Glomerular visceral epithelial cell (primary cell): ENCODE data around the gene HEATR5A.
"Not testable (repeated sequence)": the region's sequence is repeated elsewhere in the genome, so short reads cannot be mapped to it uniquely, and the experiment has no call there.

ENCODE experiments used
- DNase-seq: peaks from one replicate; pipeline ENCODE4 v3.0.0-alpha.2; 2016; ENCODE audit errors: extremely low spot score

The HEATR5A gene

DNA sequence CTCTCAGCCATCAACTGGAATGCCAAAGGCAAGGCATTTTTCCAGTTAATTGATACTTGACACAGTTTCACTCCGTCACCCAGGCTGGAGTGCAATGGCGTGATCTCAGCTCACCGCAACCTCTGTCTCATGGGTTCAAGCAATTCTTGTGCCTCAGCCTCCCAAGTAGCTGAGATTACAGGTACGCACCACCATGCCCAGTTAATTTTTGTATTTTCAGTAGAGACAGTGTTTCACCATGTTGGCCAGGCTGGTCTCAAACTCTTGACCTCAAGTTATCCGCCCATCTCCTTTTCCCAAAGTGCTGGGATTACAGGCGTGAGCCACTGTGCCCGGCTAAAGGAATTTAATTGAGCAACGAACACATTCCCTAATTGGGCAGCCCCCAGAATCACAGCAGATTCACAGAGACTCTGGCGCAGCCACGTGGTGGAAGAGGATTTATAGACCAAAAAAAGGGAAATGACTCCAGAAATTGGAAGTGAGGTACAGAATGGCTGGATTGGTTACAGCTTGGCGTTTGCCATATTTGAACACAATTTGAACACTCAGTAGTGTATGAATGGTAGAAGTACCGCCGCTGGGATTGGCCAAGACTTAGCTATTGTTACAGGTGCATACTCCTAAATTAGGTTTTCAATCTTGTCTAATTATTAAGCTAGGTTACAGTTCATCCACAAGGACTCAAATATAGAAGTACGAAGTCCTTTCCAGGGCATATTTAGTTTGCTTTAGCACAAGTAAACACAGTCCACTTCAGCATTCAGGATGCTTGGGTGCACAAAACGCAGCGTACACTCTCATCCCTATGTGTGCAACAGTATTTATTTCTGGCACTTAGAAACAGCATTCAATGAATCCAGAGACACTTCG lies 162.6 kb downstream of the HEATR5A start:
- DNase-seq: not testable (repeated sequence)

DNA sequence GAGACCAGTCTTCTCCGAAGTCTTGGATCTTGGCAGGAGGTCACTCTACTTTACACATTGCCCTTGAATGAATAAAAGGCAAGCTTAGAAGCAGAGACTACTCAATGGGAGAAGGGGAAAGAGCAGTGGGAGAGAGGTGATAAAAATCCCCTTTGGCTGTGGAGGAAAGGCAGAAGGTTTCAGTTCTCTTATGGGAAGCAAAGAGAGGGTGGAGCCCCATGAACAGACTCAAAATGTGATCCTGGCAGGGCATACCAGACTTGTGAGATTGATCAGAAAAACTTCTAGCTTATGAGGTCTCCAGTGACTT lies 163.2 kb downstream of the HEATR5A start:
- DNase-seq: no peak

DNA sequence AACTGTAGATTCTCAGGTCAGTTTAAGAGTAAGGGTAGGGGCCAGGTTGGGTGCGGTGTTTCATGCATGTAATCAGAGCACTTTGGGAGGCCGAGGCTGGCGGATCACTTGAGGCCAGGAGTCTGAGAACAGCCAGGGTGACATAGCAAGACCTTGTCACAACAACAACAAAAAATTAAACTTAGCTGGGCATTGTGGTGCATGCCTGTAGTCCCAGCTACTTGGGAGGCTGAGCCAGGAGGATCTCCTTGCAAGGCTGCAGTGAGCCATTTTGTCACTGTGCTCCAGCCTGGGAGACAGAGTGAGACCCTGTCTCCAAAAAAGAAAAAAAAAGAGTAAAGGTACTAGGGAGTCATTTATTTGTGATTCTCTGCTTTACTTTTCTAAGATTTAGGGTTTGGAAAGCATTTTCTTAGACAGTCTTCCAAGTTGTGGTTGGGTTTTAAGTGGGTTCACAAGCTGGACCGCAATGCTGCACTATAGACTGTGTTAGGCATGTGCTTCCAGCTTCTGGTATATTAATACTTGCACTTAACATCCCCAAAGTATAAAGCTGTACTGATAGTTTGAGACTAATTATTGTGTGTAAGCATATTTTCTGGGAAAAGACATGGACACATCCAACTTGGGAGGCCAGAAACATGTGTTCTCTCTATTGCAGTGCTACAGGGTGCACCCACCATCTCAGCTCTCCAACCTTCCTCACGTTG lies 163.7 kb downstream of the HEATR5A start:
- no peak for DNase-seq

DNA sequence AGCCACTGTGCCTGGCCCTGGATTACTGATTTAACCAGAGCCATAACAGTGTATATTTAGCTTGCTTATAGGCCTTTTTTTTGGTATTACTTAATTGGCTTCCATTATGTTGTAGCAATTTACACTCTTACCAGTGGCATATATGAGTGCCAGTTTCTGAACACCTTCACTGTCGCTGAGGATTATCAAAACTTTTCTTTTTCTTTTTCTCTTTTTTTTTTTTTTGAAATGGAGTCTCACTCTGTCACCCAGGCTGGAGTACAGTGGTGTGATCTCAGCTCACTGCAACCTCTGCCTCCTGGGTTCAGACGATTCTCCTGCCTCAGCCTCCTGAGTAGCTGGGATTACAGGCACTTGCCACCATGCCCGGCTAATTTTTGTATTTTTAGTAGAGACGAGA lies 164.4 kb downstream of the HEATR5A start:
- DNase-seq: not testable (repeated sequence)

DNA sequence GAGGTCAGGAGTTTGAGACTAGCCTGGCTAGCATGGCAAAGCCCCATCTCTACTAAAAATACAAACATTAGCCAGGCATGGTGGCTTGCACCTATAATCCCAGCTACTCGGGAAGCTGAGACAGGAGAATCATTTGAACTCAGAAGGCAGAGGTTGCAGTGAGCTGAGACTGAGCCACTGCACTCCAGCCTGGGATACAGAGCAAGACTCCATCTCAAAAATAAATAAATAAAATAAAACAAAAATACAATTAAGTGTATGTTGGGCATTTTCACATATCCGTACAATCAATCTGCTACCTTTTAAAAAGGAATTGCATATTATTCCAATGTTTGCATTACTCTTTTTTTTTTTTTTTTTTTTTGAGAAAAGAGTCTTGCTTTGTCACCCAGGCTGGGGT lies 165.1 kb downstream of the HEATR5A start:
- no peak for DNase-seq

DNA sequence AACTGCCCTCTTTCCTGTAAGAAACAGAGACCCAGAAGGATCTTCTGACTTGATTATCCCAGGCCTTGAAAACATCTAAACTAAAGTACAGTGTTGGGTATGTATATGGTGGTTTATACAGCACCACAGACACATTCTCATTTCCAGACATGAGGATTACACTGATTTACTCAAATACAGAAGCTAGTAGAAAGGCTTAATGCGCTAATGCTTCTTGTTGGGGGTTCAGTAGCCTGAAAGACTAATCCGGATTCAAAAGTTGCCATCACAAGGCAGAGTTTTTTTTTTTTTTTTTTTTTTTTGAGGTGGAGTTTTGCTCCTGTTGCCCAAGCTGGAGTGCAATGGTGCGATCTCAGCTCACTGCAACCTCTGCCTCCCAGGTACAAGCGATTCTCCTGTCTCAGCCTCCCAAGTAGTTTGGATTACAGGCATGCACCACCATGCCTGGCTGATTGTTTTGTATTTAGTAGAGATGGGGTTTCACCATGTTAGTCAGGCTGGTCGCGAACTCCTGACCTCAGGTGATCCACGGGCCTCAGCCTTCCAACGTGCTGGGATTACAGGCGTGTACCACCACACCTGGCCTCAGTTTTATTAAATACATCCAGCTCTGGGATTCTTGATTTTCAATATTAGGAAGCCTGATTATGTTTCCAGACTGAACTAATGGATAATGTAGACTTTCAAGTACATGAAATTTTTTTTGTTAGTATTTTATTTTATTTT lies 166.4 kb downstream of the HEATR5A start:
- DNase-seq: no peak

DNA sequence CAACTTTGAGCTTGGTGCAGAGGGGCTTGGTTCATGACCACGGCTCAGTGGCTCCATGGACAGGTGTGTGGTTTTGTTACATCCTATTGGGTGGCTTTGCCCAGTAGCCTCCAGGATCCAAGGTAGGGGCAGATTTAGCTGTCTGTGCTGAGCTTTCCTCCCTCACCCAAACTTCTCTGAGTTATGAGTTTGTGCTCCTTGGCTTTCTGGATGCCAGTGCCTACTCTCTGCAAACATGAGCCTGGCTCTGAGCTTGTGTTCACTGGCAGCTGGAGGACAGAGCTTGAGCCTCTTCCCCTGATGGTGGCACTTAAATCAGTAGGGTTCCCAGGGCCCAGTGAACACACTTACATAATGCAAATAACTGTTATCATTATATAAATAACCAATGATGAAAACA lies 167.5 kb downstream of the HEATR5A start:
- DNase-seq: no peak

DNA sequence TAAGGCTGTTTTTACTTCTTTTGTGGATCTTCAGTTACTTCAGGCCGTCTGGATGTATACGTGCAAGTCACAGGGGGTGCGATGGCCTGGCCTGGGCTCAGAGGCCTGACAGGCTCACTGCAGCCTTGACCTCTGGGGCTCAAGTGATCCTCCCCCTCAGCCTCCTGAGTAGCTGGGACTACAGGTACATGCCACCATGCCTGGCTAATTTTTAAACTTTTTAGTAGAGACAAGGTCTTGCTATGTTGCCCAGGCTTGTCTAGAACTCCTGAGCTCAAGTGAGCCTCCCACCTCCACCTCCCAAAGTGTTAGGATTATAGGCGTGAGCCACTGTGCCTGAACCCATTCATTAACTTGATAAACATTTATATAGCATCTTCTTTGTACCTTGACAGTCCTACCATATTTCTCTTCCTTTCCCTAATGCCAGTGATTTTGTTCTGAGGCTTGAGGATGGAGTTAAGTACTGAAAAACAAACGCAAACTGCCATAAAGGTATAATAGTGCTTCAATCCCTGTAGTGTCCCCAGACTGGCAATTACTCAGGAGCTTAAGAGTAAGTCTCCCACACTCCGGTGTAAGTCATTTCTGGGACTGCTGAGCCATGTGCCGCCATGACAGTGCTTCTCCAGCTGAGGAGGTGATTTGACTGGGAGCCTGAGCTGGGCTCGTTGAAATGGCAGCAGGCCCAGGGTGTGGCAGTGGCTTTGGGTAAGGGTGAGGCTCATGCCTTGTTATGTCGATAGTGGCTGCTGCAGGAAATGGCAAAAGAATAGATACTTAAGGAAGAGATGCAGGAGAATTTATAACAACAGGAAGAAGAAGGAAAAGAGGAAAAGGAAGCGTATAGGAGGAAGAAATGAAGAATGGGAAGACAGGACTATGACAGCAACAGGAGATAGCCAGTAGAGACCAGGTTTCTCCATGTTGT lies 169.1 kb downstream of the HEATR5A start:
- no peak for DNase-seq

DNA sequence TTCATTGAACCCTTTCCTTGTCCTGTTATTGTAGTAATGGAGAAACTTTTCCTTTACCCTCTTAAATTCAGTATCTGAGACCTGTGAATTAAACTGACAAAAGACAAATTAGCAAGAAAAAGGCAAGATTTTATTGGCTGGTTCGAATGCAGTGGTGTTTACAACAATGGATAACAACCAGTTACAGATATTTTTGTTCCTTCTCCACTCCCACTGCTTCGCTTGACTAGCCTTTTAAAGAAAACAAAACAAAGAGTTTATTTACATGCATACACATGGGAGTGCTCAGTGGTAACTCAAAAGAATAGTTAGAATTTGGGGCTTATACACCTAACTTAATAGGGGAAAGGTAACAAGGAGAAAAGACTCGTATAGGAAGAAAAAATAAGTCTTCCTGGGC lies 175.7 kb downstream of the HEATR5A start:
- DNase-seq: no peak

DNA sequence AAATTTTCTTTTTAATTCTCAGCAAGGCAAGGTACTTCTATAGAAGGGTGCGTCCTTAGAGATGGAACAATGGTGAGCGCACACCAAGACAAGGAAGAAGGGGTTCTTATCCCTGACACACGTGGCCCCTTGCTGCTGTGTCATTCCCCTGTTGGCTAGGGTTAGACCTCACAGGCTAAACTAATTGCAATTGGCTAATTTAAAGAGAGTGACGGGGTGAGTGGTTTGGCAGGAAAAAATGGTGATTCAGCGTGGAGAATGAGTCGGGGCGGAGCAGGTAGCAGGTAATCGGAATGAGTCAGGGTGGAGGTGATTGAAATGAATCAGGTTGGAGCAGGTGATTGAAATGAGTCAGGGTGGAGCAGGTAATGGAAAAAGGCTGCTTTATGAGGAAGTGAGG lies 176.5 kb downstream of the HEATR5A start:
- DNase-seq: no peak

DNA sequence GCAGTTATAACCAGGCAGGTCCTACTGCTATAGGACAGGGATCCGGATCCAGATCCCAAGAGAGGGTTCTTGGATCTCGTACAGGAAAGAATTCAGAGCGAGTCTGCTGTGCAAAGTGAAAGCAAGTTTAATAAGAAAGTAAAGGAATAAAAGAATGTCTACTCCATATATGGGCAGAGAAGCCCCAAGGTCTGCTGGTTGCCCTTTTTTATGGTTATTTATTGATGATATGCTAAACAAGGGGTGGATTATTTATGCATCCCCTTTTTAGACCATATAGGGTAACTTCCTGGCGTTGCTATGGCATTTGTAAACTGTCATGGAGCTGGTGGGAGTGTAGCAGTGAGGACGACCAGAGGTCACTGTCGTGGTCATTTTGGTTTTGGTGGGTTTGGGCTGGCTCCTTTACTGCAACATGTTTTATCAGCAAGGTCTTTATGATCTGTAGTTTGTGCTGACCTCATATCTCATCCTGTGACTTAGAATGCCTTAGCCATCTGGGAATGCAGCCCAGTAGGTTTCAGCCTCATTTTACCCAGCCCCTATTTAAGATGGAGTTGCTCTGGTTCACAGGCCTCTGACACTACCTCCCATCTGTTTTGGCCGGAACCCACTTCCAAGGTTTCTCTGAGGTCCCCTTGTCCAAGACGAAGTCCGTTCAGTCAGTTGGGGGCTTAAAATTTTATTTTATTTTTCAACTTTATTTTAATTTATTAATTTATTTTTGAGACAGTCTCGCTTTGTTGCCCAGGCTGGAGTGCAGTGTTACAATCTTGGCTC lies 178.0 kb downstream of the HEATR5A start:
- peak; percentile 30 for DNase-seq
